Common myeloid progenitor, CD34-positive (primary cell): Measurements from ENCODE around the gene CACNA1D.

ENCODE experiments used
- CTCF ChIA-PET: fragments of 350-600 bp; sonication (Branson Sonifier 250); formaldehyde crosslinking; loops from one replicate; lab custom pipeline; 2021; ENCODE audit warnings: antibody characterized with exemption; lab: Charles Lee
- POLR2A ChIA-PET: fragments of 350-600 bp; sonication (Branson Sonifier 250); formaldehyde crosslinking; loops from one replicate; lab custom pipeline; 2021; ENCODE audit warnings: antibody characterized with exemption; lab: Charles Lee
- DNase-seq, 3 donors: peaks; one replicate each; pipeline versions ENCODE4 v3.0.0 to v3.0.0-alpha.2; 2013
- H3K27ac ChIP-seq, 2 experiments: 1 replicate in 1 of 2; 2 replicates in 1 of 2; pipeline ENCODE4 v1.7.0; 2013; ENCODE audit warnings: inconsistent platforms in 2 of 2, low read length in 2 of 2, mild to moderate bottlenecking in 2 of 2, low read depth in 1 of 2, moderate library complexity in 1 of 2; ENCODE audit not compliant: severe bottlenecking in 2 of 2, insufficient read depth in 1 of 2, poor library complexity in 1 of 2
- H3K27me3 ChIP-seq, 5 experiments: replicated peaks in 2 of 5; 1 replicate in 3 of 5; 2 replicates in 2 of 5; pipeline versions ENCODE4 v1.6.1 to v1.7.0; 2013; ENCODE audit warnings: low read length in 4 of 5, mild to moderate bottlenecking in 2 of 5, moderate library complexity in 2 of 5, inconsistent platforms in 1 of 5; ENCODE audit not compliant: insufficient read depth in 5 of 5, control insufficient read depth in 4 of 5
- H3K36me3 ChIP-seq, 4 experiments: 1 replicate in 2 of 4; 2 replicates in 2 of 4; pipeline versions ENCODE4 v1.6.1 to v1.7.0; 2013; ENCODE audit warnings: low read length in 3 of 4, control low read depth in 1 of 4, mild to moderate bottlenecking in 1 of 4; ENCODE audit not compliant: control insufficient read depth in 4 of 4, insufficient read depth in 4 of 4
- H3K4me1 ChIP-seq, 4 experiments: 1 replicate in 3 of 4; 2 replicates in 1 of 4; pipeline versions ENCODE4 v1.6.1 to v1.7.1; 2013; ENCODE audit warnings: low read length in 3 of 4, mild to moderate bottlenecking in 3 of 4, control low read depth in 1 of 4, inconsistent platforms in 1 of 4, moderate library complexity in 1 of 4; ENCODE audit not compliant: control insufficient read depth in 4 of 4, insufficient read depth in 4 of 4; ENCODE audit errors: control extremely low read depth in 1 of 4
- H3K4me3 ChIP-seq, 7 experiments: 1 replicate in 4 of 7; 2 replicates in 3 of 7; pipeline versions ENCODE4 v1.5.1 to v1.7.0; 2013; ENCODE audit warnings: mild to moderate bottlenecking in 7 of 7, low read length in 6 of 7, moderate library complexity in 6 of 7, inconsistent platforms in 2 of 7, low read depth in 2 of 7, control low read depth in 1 of 7; ENCODE audit not compliant: insufficient read depth in 4 of 7, control insufficient read depth in 1 of 7; ENCODE audit errors: extremely low read depth in 1 of 7
- H3K9me3 ChIP-seq, 5 experiments: 1 replicate in 4 of 5; 2 replicates in 1 of 5; pipeline versions ENCODE4 v1.6.1 to v1.7.1; 2013; ENCODE audit warnings: low read length in 4 of 5, mild to moderate bottlenecking in 2 of 5, inconsistent platforms in 1 of 5, low read depth in 1 of 5, moderate library complexity in 1 of 5; ENCODE audit not compliant: control insufficient read depth in 4 of 5, insufficient read depth in 2 of 5; ENCODE audit errors: control extremely low read depth in 1 of 5
- WGBS: methylation state at CpG from one replicate; pipeline ENCODE4 v1.1.5; 2013; ENCODE audit not compliant: insufficient coverage; 5-methylcytosine and 5-hydroxymethylcytosine counted together

Gene CACNA1D

DNA sequence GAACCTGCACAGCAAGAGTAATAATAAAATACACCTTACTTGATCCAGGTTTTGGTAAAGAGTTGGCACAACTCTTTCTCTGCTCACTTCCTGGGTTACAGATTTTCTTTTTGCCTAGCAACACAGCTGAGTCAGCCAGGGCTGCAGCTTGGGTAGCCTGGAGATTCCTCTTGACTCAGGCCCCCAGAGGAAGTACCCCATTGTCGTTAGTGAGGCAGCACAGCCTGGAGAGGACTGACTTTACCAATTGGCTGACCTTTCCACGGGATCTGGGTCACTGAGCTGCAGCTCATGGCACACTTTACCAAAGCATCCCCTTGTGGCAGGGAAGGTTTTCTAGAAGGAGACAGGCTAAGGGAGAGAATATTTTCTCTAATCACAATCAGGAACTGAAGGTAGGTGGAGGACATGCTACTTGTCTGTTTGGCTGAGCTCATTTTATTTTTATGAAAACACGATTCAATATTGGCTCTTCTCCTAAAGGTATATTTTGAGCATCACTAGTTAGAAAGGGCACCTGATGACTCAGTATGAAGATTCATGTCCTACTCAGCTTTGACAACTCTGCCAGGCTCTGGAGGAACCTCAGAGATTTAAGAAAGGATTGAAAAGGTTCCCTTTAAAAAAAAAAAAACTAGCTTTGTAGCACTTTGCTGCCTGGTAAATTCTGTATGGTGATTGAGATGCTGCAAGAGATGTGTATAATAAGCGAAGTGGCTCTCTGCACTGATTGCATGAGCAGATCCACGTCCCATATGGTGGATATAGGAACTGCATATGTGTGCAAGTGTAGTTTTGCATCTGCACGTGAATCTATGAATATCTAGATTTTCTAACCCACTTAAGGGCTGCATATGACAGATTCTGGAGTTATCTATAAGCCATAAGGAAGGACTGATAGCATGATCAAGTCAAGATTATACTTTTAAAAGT, 227.0 kb downstream of the CACNA1D start:
- Histone ChIP-seq H3K4me3 (no peak overlapping the region), H3K27me3 (peaks cover 0 to 8% (median 0%) of the 10 kb centered on the region in 5 experiments), H3K4me1 (peaks cover 0 to 15% (median 1%) of the 10 kb centered on the region in 4 experiments), H3K9me3 (no peaks in the 10 kb centered on the region), H3K36me3 (no peaks in the 10 kb centered on the region), H3K27ac (no peak overlapping the region)
- WGBS, result 87% methylated on average over 3 of the region's 6 CpGs
- DNase-seq, result no peak
- ChIA-PET CTCF (interaction anchor here (1.4 to 1.6 kb wide), 2 partner anchors 11 to 12 kb away, joined by 4 to 6 read pairs; no protein-coding TSS in a partner anchor), POLR2A (no interaction called here)

DNA sequence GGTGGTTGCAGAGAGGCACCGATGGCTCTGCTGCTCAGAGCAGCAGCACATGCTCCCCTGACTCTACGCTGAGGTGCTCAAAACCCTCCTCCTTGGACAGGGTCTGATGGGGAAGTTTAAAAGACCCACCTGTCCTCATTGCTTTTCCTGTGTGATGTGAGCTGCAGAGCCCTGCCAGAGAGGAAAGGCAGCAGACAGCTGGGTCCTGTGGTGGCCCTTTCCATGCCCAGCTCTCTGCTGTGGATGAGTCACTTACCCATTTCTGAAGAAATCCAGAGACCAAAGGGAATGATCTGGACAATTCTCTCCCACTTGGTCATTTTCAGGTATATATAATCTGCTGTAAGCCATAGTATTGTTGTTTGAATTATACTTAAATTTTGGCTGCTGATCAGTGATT, 230.2 kb downstream of the CACNA1D start:
- H3K36me3 ChIP-seq, result no peaks in the 10 kb centered on the region
- no peak overlapping the region for H3K27ac ChIP-seq
- ChIA-PET CTCF (interaction anchor here (1.0 to 1.6 kb wide), 2 partner anchors 12 to 25 kb away, joined by 3 to 5 read pairs; no protein-coding TSS in a partner anchor), POLR2A (no interaction called here)
- peaks cover 0 to 8% (median 0%) of the 10 kb centered on the region in 5 experiments for H3K27me3 ChIP-seq
- H3K9me3 ChIP-seq, result no peaks in the 10 kb centered on the region
- WGBS, result 100% methylated on average over 2 of the region's 2 CpGs
- peak in 1 of 3 donors; percentile 17 for DNase-seq
- no peak overlapping the region for H3K4me3 ChIP-seq
- H3K4me1 ChIP-seq, result peaks cover 0 to 5% (median 0%) of the 10 kb centered on the region in 4 experiments

DNA sequence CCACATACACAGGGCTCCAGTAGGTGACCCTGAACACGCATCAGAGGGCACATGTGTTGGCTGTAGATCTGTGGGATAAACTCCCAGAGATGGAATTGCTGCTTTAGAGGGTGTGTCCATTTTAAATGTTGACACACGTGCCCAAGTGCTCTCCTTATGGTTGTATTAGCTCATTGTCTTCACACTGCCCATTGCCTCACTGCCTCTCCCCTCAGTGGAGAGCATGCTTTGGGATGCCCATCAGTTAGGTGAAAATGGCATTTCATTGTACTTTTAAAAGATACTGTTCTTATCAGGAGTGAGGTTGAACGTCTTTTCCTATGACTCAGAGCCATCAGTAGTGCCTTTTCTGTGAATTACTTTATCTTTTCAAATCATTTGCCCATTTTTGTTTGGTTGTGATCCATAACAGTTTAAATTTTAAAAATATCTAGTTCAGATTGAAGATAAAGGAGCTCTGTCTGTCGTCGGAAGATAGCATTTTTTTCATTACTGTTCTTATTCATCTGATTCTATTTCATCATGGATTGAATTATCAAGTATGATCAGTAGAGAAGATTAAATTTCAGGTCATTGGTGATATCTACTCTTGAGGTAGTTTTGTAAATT, 231.1 kb downstream of the CACNA1D start:
- ChIA-PET POLR2A (no interaction called here), CTCF (interaction anchor here (1.0 kb wide), 1 partner anchor 26 kb away, joined by 3 read pairs; no protein-coding TSS in a partner anchor)
- H3K36me3 ChIP-seq, result no peaks in the 10 kb centered on the region
- peaks cover 0 to 8% (median 0%) of the 10 kb centered on the region in 5 experiments for H3K27me3 ChIP-seq
- H3K27ac ChIP-seq, result no peak overlapping the region
- H3K4me3 ChIP-seq, result no peak overlapping the region
- DNase-seq, result no peak
- peaks cover 0 to 5% (median 0%) of the 10 kb centered on the region in 4 experiments for H3K4me1 ChIP-seq
- H3K9me3 ChIP-seq, result no peaks in the 10 kb centered on the region
- 90% methylated on average over 2 of the region's 5 CpGs for WGBS

DNA sequence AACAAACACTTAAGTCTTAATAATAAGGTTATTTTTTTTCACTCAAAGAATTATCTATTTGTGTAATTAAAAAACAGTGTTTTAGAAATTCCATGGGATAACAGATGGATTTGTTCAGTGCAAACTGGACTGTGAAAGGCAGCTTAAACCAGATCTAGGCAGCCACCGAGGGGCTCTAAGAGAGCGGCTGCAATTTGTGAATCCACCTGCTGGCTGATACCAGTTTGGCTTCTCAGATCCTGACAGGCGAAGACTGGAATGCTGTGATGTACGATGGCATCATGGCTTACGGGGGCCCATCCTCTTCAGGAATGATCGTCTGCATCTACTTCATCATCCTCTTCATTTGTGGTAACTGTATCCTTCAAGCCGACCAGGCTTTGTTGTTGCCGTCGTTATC, 232.2 kb downstream of the CACNA1D start:
- Histone ChIP-seq H3K4me1 (peaks cover 0 to 5% (median 0%) of the 10 kb centered on the region in 4 experiments), H3K27ac (no peak overlapping the region), H3K27me3 (peaks cover 0 to 4% (median 0%) of the 10 kb centered on the region in 5 experiments), H3K4me3 (no peak overlapping the region), H3K36me3 (no peaks in the 10 kb centered on the region), H3K9me3 (no peaks in the 10 kb centered on the region)
- WGBS, result 98% methylated on average over 5 of the region's 9 CpGs
- POLR2A ChIA-PET, result no interaction called here
- DNase-seq, result no peak
- CTCF ChIA-PET, result interaction anchor here (1.2 kb wide), 1 partner anchor 351 kb away, joined by 3 read pairs; no protein-coding TSS in a partner anchor

DNA sequence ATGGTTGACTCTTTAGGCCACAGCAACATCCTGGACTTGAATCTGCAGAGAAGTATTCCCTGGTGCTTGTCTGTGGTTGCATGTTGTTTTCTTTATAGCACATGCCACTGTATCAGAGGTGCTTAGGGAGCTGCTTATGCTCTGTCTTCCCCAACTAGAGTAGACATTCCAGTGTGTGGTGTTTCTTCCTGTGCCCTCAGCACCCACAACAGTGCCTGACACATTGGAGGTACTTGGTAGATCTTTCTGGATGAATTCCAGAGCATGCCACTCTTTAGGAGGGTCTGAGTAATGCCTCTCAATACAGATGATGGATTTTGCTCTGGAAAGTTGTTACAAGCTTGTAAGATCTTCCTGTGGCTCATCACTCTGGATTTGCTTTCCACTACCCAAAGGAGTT, 234.2 kb downstream of the CACNA1D start:
- Histone ChIP-seq H3K9me3 (no peaks in the 10 kb centered on the region), H3K36me3 (no peaks in the 10 kb centered on the region), H3K27me3 (peaks cover 0 to under 1% (median 0%) of the 10 kb centered on the region in 5 experiments), H3K4me1 (peaks cover 0 to 5% (median 0%) of the 10 kb centered on the region in 4 experiments), H3K27ac (no peak overlapping the region), H3K4me3 (no peak overlapping the region)
- DNase-seq, result no peak
- ChIA-PET CTCF (no interaction called here), POLR2A (no interaction called here)

DNA sequence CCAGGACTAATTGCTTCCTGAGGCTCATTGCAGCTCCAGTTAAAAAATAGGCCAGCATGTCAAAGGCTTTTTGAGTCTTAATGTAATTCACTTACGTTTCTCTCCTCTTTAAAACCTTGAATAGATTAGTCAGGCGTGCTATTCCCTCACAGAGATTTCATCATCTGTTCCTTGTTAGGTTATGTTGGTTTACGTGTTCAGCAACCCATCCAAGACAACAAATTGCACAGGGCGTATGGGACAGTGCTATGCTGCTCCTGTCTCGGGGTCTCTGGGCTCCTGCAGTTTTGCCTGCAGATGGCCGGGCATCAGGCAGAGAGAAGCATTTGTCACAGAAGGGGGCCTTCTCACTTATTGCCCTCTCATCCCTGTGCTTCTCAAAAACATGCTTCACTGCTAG, 234.7 kb downstream of the CACNA1D start:
- Histone ChIP-seq H3K27me3 (no peaks in the 10 kb centered on the region), H3K27ac (no peak overlapping the region), H3K9me3 (no peaks in the 10 kb centered on the region), H3K4me1 (peaks cover 0 to 5% (median 0%) of the 10 kb centered on the region in 4 experiments), H3K36me3 (no peaks in the 10 kb centered on the region), H3K4me3 (no peak overlapping the region)
- CTCF ChIA-PET, result no interaction called here
- WGBS, result 96% methylated on average over 6 of the region's 6 CpGs
- DNase-seq, result no peak
- POLR2A ChIA-PET, result no interaction called here

DNA sequence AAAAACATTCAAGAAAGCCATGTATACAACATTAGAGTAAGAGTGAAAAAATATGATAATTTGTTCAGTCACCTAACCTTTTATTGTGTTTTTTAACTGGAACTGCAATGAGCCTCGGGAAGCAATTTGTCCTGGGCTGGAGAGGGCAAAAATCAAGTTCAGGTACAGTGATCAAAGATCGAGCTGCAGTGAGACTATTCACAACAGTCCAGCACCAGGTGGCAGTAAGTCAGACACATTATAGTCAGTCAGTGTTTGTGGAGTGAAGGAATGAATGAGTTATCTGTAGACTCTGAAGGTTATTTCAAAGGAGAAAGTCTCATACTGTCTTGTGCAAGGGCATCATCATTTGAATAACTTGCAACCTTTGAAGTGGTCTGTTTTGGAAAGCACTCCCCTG, 235.2 kb downstream of the CACNA1D start:
- Histone ChIP-seq H3K4me1 (peaks cover 0 to under 1% (median 0%) of the 10 kb centered on the region in 4 experiments), H3K27me3 (no peaks in the 10 kb centered on the region), H3K9me3 (no peaks in the 10 kb centered on the region), H3K36me3 (no peaks in the 10 kb centered on the region), H3K27ac (no peak overlapping the region), H3K4me3 (no peak overlapping the region)
- no peak for DNase-seq
- ChIA-PET POLR2A (no interaction called here), CTCF (no interaction called here)
- no CpG with 5 or more reads among the region's 2 CpGs for WGBS
